ENCODE data around the gene ZDHHC21. TPM values are rescaled to one million over a fixed set of nuclear protein-coding genes. Genes with fewer than 3 reads are reported as not detected.
"Not testable (repeated sequence)": the region's sequence is repeated elsewhere in the genome, so short reads cannot be mapped to it uniquely, and the experiment has no call there.

The ZDHHC21 gene
- total RNA-seq, 2 donors from 2014 or later: 12.0 to 12.8 TPM

GRCh38 chr9:14705079-14705478 is 11.8 kb upstream of the ZDHHC21 start:
- H3K36me3 Mint-ChIP-seq: peaks cover 43% of the 10 kb centered on the region
- ATAC-seq: no peak
- H3K9me3 Mint-ChIP-seq: peaks cover 16% of the 10 kb centered on the region

GRCh38 chr9:14704281-14704680 is 11.0 kb upstream of the ZDHHC21 start:
- Mint-ChIP-seq H3K27ac (no peak overlapping the region), H3K27me3 (peaks cover 23 to 38% of the 10 kb centered on the region in 2 donors), H3K4me3 (no peak overlapping the region), H3K9me3 (peaks cover 16% of the 10 kb centered on the region), H3K4me1 (ENCODE audit: low read depth in 2 of 2) (no peaks in the 10 kb centered on the region), H3K36me3 (peaks cover 38% of the 10 kb centered on the region)
- DNase-seq (ENCODE audit: low spot score): no peak
- no peak for ATAC-seq

More at GRCh38 chr9:14705079-14705478, 11.8 kb upstream of the ZDHHC21 start:
- Mint-ChIP-seq H3K4me3 (no peak overlapping the region), H3K4me1 (ENCODE audit: low read depth in 2 of 2) (no peaks in the 10 kb centered on the region), H3K27me3 (peaks cover 26 to 46% of the 10 kb centered on the region in 2 donors), H3K27ac (no peak overlapping the region)
- DNase-seq (ENCODE audit: low spot score): no peak

- Mint-ChIP-seq H3K9me3 (peaks cover 11% of the 10 kb centered on the region), H3K4me3 (no peak overlapping the region), H3K27me3 (peaks cover 17 to 21% of the 10 kb centered on the region in 2 donors), H3K27ac (no peak overlapping the region), H3K4me1 (ENCODE audit: low read depth in 2 of 2) (no peaks in the 10 kb centered on the region), H3K36me3 (peaks cover 22% of the 10 kb centered on the region)
- no peak for DNase-seq (ENCODE audit: low spot score)
- no peak for ATAC-seq
Observed at GRCh38 chr9:14702200-14702720, 9.0 kb upstream of the ZDHHC21 start.

- H3K36me3 Mint-ChIP-seq: peaks cover 10% of the 10 kb centered on the region
- H3K4me3 Mint-ChIP-seq: peak overlapping the region; percentile 95
- peak overlapping the region; percentile 69 to 95 for H3K27ac Mint-ChIP-seq
- ATAC-seq: no peak
- DNase-seq (ENCODE audit: low spot score): no peak
- peaks cover 4% of the 10 kb centered on the region for H3K9me3 Mint-ChIP-seq
- H3K4me1 Mint-ChIP-seq (ENCODE audit: low read depth in 2 of 2): peaks cover 29 to 42% of the 10 kb centered on the region in 2 donors
- peaks cover 0 to 7% of the 10 kb centered on the region in 2 donors for H3K27me3 Mint-ChIP-seq
Observed at GRCh38 chr9:14692470-14693250, 572 bp downstream of the ZDHHC21 start.

- Mint-ChIP-seq H3K36me3 (peaks cover 10% of the 10 kb centered on the region), H3K27ac (peak overlapping the region in 1 of 2 donors; percentile 25), H3K9me3 (peaks cover 4% of the 10 kb centered on the region), H3K27me3 (no peaks in the 10 kb centered on the region), H3K4me3 (peak overlapping the region; percentile 95), H3K4me1 (ENCODE audit: low read depth in 2 of 2) (peaks cover 29 to 42% of the 10 kb centered on the region in 2 donors)
- DNase-seq (ENCODE audit: low spot score) (no peak), ATAC-seq (no peak)
Observed at GRCh38 chr9:14690948-14691730, 2.1 kb downstream of the ZDHHC21 start.

- H3K9me3 Mint-ChIP-seq: no peaks in the 10 kb centered on the region
- H3K4me1 Mint-ChIP-seq (ENCODE audit: low read depth in 2 of 2): peaks cover 22 to 37% of the 10 kb centered on the region in 2 donors
- no peaks in the 10 kb centered on the region for H3K27me3 Mint-ChIP-seq
- no peak for DNase-seq (ENCODE audit: low spot score)
- ATAC-seq: no peak
- H3K36me3 Mint-ChIP-seq: peaks cover 21% of the 10 kb centered on the region
- no peak overlapping the region for H3K4me3 Mint-ChIP-seq
- no peak overlapping the region for H3K27ac Mint-ChIP-seq
Observed at GRCh38 chr9:14687042-14687719, 6.1 kb downstream of the ZDHHC21 start.

GRCh38 chr9:14686168-14686567 is 7.1 kb downstream of the ZDHHC21 start:
- DNase-seq (ENCODE audit: low spot score) (no peak), ATAC-seq (no peak)
- peaks cover 25 to 34% of the 10 kb centered on the region in 2 donors for H3K4me1 Mint-ChIP-seq (ENCODE audit: low read depth in 2 of 2)
- H3K4me3 Mint-ChIP-seq: no peak overlapping the region
- no peaks in the 10 kb centered on the region for H3K9me3 Mint-ChIP-seq
- H3K27me3 Mint-ChIP-seq: no peaks in the 10 kb centered on the region
- H3K27ac Mint-ChIP-seq: no peak overlapping the region
- H3K36me3 Mint-ChIP-seq: peaks cover 21% of the 10 kb centered on the region

GRCh38 chr9:14682616-14683015 is 10.6 kb downstream of the ZDHHC21 start:
- not testable (repeated sequence) for ATAC-seq; DNase-seq (ENCODE audit: low spot score); H3K27me3 Mint-ChIP-seq; H3K9me3 Mint-ChIP-seq
- peaks cover 18 to 20% of the 10 kb centered on the region in 2 donors for H3K4me1 Mint-ChIP-seq (ENCODE audit: low read depth in 2 of 2)
- H3K4me3 Mint-ChIP-seq: peak overlapping the region; percentile 45
- peak overlapping the region in 1 of 2 donors; percentile 64 for H3K27ac Mint-ChIP-seq
- H3K36me3 Mint-ChIP-seq: peaks cover 11% of the 10 kb centered on the region

GRCh38 chr9:14678776-14679175 is 14.5 kb downstream of the ZDHHC21 start:
- Mint-ChIP-seq H3K9me3 (no peaks in the 10 kb centered on the region), H3K36me3 (peaks cover 16% of the 10 kb centered on the region), H3K27me3 (no peaks in the 10 kb centered on the region), H3K27ac (no peak overlapping the region), H3K4me1 (ENCODE audit: low read depth in 2 of 2) (peaks cover 30 to 41% of the 10 kb centered on the region in 2 donors), H3K4me3 (no peak overlapping the region)
- no peak for DNase-seq (ENCODE audit: low spot score)
- ATAC-seq: no peak

- Mint-ChIP-seq H3K4me1 (ENCODE audit: low read depth in 2 of 2) (peaks cover 29 to 35% of the 10 kb centered on the region in 2 donors), H3K36me3 (peaks cover 13% of the 10 kb centered on the region), H3K9me3 (no peaks in the 10 kb centered on the region), H3K27me3 (no peaks in the 10 kb centered on the region), H3K4me3 (no peak overlapping the region), H3K27ac (no peak overlapping the region)
- ATAC-seq: no peak
- no peak for DNase-seq (ENCODE audit: low spot score)
Observed at GRCh38 chr9:14677872-14678271, 15.4 kb downstream of the ZDHHC21 start.

- ATAC-seq (no peak), DNase-seq (ENCODE audit: low spot score) (no peak)
- Mint-ChIP-seq H3K9me3 (no peaks in the 10 kb centered on the region), H3K27me3 (no peaks in the 10 kb centered on the region), H3K36me3 (peaks cover 11% of the 10 kb centered on the region), H3K27ac (no peak overlapping the region), H3K4me3 (no peak overlapping the region), H3K4me1 (ENCODE audit: low read depth in 2 of 2) (peaks cover 24 to 32% of the 10 kb centered on the region in 2 donors)
Observed at GRCh38 chr9:14677396-14677795, 15.8 kb downstream of the ZDHHC21 start.

- Mint-ChIP-seq H3K4me3 (no peak overlapping the region), H3K27me3 (no peaks in the 10 kb centered on the region), H3K4me1 (ENCODE audit: low read depth in 2 of 2) (peaks cover 12 to 33% of the 10 kb centered on the region in 2 donors), H3K9me3 (no peaks in the 10 kb centered on the region), H3K27ac (no peak overlapping the region), H3K36me3 (peaks cover 14% of the 10 kb centered on the region)
- DNase-seq (ENCODE audit: low spot score): no peak
- no peak for ATAC-seq
Observed at GRCh38 chr9:14674630-14675029, 18.6 kb downstream of the ZDHHC21 start.

- Mint-ChIP-seq H3K27ac (peak overlapping the region in 1 of 2 donors; percentile 76), H3K9me3 (no peaks in the 10 kb centered on the region), H3K4me3 (peak overlapping the region; percentile 67), H3K36me3 (peaks cover 14% of the 10 kb centered on the region), H3K4me1 (ENCODE audit: low read depth in 2 of 2) (peaks cover 9 to 29% of the 10 kb centered on the region in 2 donors), H3K27me3 (no peaks in the 10 kb centered on the region)
- ATAC-seq (peak in 1 of 2 donors; percentile 66), DNase-seq (ENCODE audit: low spot score) (no peak)
Observed at GRCh38 chr9:14671377-14671776, 21.9 kb downstream of the ZDHHC21 start.
